DND-41 (cell line): ENCODE measurements around the gene LPAR1.
"Not testable (repeated sequence)": the region's sequence is repeated elsewhere in the genome, so short reads cannot be mapped to it uniquely, and the experiment has no call there.

Experiments
- ATAC-seq: fragments of 200-7000 bp; cut with Tn5 transposase; 3 replicates; pipeline ENCODE4 v1.9.1; 2021; ENCODE audit warnings: low read depth; ENCODE audit not compliant: insufficient read depth
- DNase-seq: peaks from one replicate; pipeline ENCODE4 v3.0.0-alpha.2; 2020
- H2AFZ ChIP-seq: 2 replicates; pipeline ENCODE4 v1.6.0; 2012; ENCODE audit warnings: low read depth, low read length
- H3K27ac ChIP-seq: 2 replicates; pipeline ENCODE4 v1.5.1; 2012; ENCODE audit warnings: low read length, inconsistent platforms
- H3K27me3 ChIP-seq: fragments of 200-600 bp; sonication (generic); 2 replicates; pipeline ENCODE4 v1.6.0; 2012; ENCODE audit warnings: low read length, mild to moderate bottlenecking, inconsistent platforms; ENCODE audit not compliant: insufficient read depth, poor library complexity
- H3K36me3 ChIP-seq: 2 replicates; pipeline ENCODE4 v1.5.1; 2012; ENCODE audit warnings: low read length, inconsistent platforms; ENCODE audit not compliant: insufficient read depth
- H3K4me1 ChIP-seq: 2 replicates; pipeline ENCODE4 v1.5.1; 2012; ENCODE audit warnings: mild to moderate bottlenecking, low read length; ENCODE audit not compliant: insufficient read depth
- H3K4me2 ChIP-seq: 2 replicates; pipeline ENCODE4 v1.6.0; 2012; ENCODE audit warnings: mild to moderate bottlenecking, moderate library complexity, low read length, inconsistent platforms; ENCODE audit not compliant: insufficient read depth
- H3K4me3 ChIP-seq, 2 experiments: fragments of 200-600 bp in 1 of 2; shearing (Covaris generic) in 1 of 2; 2 replicates each; pipeline ENCODE4 v1.5.1; 2012 to 2016; ENCODE audit warnings: inconsistent platforms in 2 of 2, low read length in 2 of 2, mild to moderate bottlenecking in 2 of 2, low read depth in 1 of 2, moderate library complexity in 1 of 2
- H3K79me2 ChIP-seq: 2 replicates; pipeline ENCODE4 v1.6.0; 2012; ENCODE audit warnings: low read length, inconsistent platforms; ENCODE audit not compliant: insufficient read depth
- H3K9ac ChIP-seq: 2 replicates; pipeline ENCODE4 v1.6.0; 2012; ENCODE audit warnings: low read depth, mild to moderate bottlenecking, inconsistent platforms, low read length, moderate library complexity
- H3K9me3 ChIP-seq: 2 replicates; pipeline ENCODE4 v1.5.1; 2012; ENCODE audit warnings: low read length, moderate library complexity, mild to moderate bottlenecking, inconsistent platforms; ENCODE audit not compliant: insufficient read depth, severe bottlenecking
- H4K20me1 ChIP-seq: 2 replicates; pipeline ENCODE4 v1.6.0; 2012; ENCODE audit warnings: low read length; ENCODE audit not compliant: insufficient read depth
- CTCF ChIP-seq: IDR thresholded peaks from 2 replicates; pipeline ENCODE4 v1.5.1; 2012; ENCODE audit warnings: borderline replicate concordance, low read length, moderate library complexity, mild to moderate bottlenecking; ENCODE audit not compliant: poor library complexity, severe bottlenecking; ENCODE audit errors: extremely low read depth
- EZH2 ChIP-seq: IDR thresholded peaks from 3 replicates; pipeline ENCODE4 v1.6.1; 2012; ENCODE audit warnings: borderline replicate concordance, low read depth, mild to moderate bottlenecking, moderate library complexity, low read length, inconsistent platforms; ENCODE audit not compliant: severe bottlenecking

The LPAR1 gene

GRCh38 chr9:110830495-110830894 lies 207.8 kb downstream of the LPAR1 start:
- DNase-seq, result no peak
- Histone ChIP-seq H3K27me3 (no peaks in the 10 kb centered on the region), H3K4me3 (no peak overlapping the region), H3K4me2 (no peak overlapping the region), H3K27ac (no peak overlapping the region), H3K9me3 (no peaks in the 10 kb centered on the region), H3K4me1 (no peaks in the 10 kb centered on the region), H3K9ac (no peak overlapping the region), H3K36me3 (no peaks in the 10 kb centered on the region), H3K79me2 (no peaks in the 10 kb centered on the region), H2AFZ (no peak overlapping the region), H4K20me1 (no peaks in the 10 kb centered on the region)
- TF ChIP-seq EZH2, result no peak
- no peak for TF ChIP-seq CTCF
- no peak for ATAC-seq

GRCh38 chr9:110828264-110828663 lies 210.0 kb downstream of the LPAR1 start:
- Histone ChIP-seq H3K4me2 (no peak overlapping the region), H3K27ac (no peak overlapping the region), H3K4me3 (no peak overlapping the region), H3K4me1 (no peaks in the 10 kb centered on the region), H3K27me3 (no peaks in the 10 kb centered on the region), H3K36me3 (no peaks in the 10 kb centered on the region), H4K20me1 (no peaks in the 10 kb centered on the region), H3K79me2 (no peaks in the 10 kb centered on the region), H2AFZ (no peak overlapping the region), H3K9me3 (no peaks in the 10 kb centered on the region), H3K9ac (no peak overlapping the region)
- TF ChIP-seq EZH2 (no peak), CTCF (no peak)
- DNase-seq (no peak), ATAC-seq (no peak)

GRCh38 chr9:110826400-110826799 lies 211.9 kb downstream of the LPAR1 start:
- H3K4me3 ChIP-seq, H3K36me3 ChIP-seq, H3K9me3 ChIP-seq, H3K27me3 ChIP-seq, H2AFZ ChIP-seq, H3K4me2 ChIP-seq, H3K4me1 ChIP-seq, H3K79me2 ChIP-seq, DNase-seq, H4K20me1 ChIP-seq, ATAC-seq, H3K27ac ChIP-seq, H3K9ac ChIP-seq: not testable (repeated sequence)

GRCh38 chr9:110825950-110826349 lies 212.3 kb downstream of the LPAR1 start:
- Histone ChIP-seq H3K4me2 (no peak overlapping the region), H3K9me3 (no peaks in the 10 kb centered on the region), H3K9ac (no peak overlapping the region), H4K20me1 (no peaks in the 10 kb centered on the region), H2AFZ (no peak overlapping the region), H3K79me2 (no peaks in the 10 kb centered on the region), H3K4me3 (no peak overlapping the region), H3K27ac (no peak overlapping the region), H3K4me1 (no peaks in the 10 kb centered on the region), H3K36me3 (no peaks in the 10 kb centered on the region), H3K27me3 (no peaks in the 10 kb centered on the region)
- ATAC-seq (no peak), DNase-seq (no peak)
- no peak for TF ChIP-seq CTCF
- TF ChIP-seq EZH2, result no peak

- not testable (repeated sequence) for H2AFZ ChIP-seq
These were observed 213.1 kb downstream of the LPAR1 start for GRCh38 chr9:110825129-110825528.

More at GRCh38 chr9:110825129-110825528, 213.1 kb downstream of the LPAR1 start:
- not testable (repeated sequence) for H3K27ac ChIP-seq, H3K79me2 ChIP-seq, H3K4me1 ChIP-seq, H3K9me3 ChIP-seq, H3K4me2 ChIP-seq, DNase-seq, H3K4me3 ChIP-seq, H4K20me1 ChIP-seq, H3K36me3 ChIP-seq, H3K27me3 ChIP-seq, ATAC-seq, H3K9ac ChIP-seq
